GM12873 (cell line): ENCODE data around the gene TMEM39A.

ENCODE experiments used
- TF ChIP-seq, protein P1 (sequence below): IDR thresholded peaks from 2 replicates; pipeline ENCODE4 v1.5.1; 2012; ENCODE audit warnings: low read depth, mild to moderate bottlenecking, moderate library complexity, low read length, control low read depth; ENCODE audit not compliant: insufficient read depth; ENCODE audit errors: missing control alignments

TMEM39A gene

DNA sequence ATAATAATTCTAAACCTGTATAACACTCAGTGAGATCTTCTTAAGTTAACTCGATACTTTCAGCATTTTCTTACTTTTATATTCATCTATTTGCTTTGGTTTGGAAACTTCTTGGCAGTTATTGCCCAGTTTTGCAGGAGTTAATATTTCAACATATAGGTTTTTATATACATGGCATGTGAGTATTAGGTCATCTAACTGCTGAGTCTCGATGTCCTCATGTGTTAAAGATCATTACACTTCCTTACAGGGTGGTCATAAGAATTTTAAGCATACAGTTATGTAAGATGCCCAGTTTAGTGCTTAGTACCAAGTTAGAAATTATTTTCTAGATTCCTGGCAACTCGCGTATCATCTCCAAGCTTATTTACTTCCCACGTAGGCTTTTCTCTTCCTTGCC, 62.9 kb downstream of the TMEM39A start:
- TF ChIP-seq, protein P1, sequence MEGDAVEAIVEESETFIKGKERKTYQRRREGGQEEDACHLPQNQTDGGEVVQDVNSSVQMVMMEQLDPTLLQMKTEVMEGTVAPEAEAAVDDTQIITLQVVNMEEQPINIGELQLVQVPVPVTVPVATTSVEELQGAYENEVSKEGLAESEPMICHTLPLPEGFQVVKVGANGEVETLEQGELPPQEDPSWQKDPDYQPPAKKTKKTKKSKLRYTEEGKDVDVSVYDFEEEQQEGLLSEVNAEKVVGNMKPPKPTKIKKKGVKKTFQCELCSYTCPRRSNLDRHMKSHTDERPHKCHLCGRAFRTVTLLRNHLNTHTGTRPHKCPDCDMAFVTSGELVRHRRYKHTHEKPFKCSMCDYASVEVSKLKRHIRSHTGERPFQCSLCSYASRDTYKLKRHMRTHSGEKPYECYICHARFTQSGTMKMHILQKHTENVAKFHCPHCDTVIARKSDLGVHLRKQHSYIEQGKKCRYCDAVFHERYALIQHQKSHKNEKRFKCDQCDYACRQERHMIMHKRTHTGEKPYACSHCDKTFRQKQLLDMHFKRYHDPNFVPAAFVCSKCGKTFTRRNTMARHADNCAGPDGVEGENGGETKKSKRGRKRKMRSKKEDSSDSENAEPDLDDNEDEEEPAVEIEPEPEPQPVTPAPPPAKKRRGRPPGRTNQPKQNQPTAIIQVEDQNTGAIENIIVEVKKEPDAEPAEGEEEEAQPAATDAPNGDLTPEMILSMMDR, result no peak

DNA sequence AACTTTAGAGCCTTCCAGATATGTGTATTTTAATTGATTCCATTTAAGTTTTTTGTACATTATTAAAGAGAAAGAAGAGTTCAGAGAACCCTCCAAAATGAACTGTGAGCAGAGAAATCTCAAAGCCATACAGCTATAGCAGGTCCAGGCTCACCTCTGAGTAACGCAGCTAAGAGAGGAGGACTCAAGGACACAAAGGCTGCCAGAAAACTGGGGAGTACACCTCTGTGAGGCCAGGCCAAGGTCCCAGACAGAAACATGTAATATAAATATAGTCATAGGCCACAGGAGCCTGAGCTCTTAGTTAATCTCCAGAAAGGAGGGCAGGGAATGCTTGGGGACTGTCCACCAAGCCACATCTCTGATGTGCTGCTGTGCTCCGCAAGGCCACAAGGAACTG, 66.5 kb downstream of the TMEM39A start:
- TF ChIP-seq, protein P1, result no peak

DNA sequence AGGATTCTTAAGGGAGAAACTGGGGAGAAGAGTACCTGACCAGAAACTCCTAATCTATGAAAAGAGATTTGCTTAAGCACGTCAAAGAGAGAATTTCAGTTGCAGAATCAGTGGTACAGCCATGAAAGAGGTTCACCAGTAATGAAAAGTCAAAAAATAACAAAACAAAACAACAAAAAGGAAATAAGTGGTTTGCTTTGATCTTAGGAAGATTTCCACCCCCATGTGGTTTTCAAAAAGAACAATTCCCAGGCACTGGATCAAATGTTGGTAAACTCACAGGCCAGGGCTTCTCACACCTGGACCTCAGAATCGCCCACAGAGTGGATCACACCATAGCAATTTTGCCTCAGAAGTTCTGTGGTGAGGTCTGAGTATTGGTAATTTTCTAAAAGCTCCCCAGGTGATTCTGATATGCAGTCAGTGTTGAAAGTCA, 67.5 kb downstream of the TMEM39A start:
- TF ChIP-seq, protein P1, result no peak

DNA sequence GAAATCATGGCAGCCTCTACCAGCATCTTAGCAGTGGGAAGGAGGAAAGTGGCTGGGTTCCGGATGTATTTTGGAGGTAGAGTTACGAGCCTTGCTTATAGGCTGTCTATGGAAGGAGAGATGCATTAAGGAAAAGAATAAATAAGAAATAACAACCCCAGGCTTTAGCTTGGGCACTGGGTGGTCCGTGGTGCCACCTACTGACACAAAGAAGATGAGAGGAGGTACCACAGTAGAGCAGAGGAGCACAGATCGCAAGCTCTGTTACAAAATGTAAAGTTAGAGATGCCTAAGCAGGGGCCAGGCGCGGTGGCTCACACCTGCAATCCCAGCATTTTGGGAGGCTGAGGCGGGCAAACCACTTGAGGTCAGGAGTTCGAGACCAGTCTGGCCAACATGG, 74.8 kb downstream of the TMEM39A start:
- TF ChIP-seq, protein P1, result no peak

DNA sequence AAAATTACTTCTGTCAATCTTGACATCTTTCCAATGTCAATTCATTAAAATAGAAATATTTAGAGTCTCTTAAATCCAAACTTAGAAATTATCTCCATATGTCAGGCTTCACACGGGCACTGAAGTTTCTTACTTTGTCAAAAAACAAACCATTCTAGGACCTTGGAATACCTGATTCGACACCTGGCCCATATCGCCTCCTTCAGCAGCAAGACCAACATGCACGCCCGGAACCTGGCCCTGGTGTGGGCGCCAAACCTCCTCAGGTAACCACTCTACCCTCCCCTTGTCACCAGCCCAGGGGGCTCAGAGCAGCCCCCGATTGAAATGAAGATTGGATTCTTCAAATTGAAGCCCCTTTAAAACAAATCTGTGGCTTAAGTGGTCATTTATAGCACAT, 81.3 kb downstream of the TMEM39A start:
- TF ChIP-seq, protein P1, result no peak

DNA sequence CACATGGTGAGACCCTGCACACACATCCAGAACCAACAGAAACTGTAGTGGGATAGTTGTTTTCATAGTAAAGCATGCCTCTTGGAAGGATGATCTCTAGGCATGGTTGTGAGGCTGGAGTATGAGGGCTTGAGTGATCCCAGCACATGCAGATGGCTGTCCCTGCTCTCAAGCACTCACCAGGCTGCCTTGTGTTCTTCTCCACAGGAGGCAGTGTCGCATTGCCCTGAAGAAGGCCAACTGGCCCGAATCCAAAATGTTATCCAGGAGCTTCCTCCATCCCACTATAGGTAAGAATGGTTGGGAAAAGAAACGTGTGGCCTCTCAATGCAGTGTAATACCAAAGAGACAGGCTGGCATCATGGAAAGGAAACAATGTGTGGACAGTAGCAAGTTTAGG, 82.7 kb downstream of the TMEM39A start:
- TF ChIP-seq, protein P1, result peak; percentile 9
